HG03064 (cell line): ENCODE measurements around the gene DIPK1B.
"Not testable (repeated sequence)": the region's sequence is repeated elsewhere in the genome, so short reads cannot be mapped to it uniquely, and the experiment has no call there.

Experiments used
- ATAC-seq: cut with Tn5 transposase; IDR thresholded peaks from one replicate; pipeline ENCODE4 v1.9.1; 2021; ENCODE audit warnings: low read depth; ENCODE audit not compliant: unreplicated experiment

DIPK1B gene

GRCh38 chr9:136762915-136763648, 50.7 kb downstream of the DIPK1B start:
- ATAC-seq = no peak

- ATAC-seq = no peak
These were observed 51.3 kb downstream of the DIPK1B start for GRCh38 chr9:136763649-136764035.

GRCh38 chr9:136764301-136764891, 52.0 kb downstream of the DIPK1B start, which contains the start of gene LCN15:
LCN15 (minus strand) TSS chr9:136764518; CDS start chr9:136764488, 30 bp downstream.
- ATAC-seq = no peak

- ATAC-seq = no peak
These were observed 52.7 kb downstream of the DIPK1B start for GRCh38 chr9:136765041-136765440.

- ATAC-seq = not testable (repeated sequence)
These were observed 53.5 kb downstream of the DIPK1B start for GRCh38 chr9:136765745-136766409.

- not testable (repeated sequence) for ATAC-seq
These were observed 54.2 kb downstream of the DIPK1B start for GRCh38 chr9:136766410-136767120.

- ATAC-seq = no peak
These were observed 57.4 kb downstream of the DIPK1B start for GRCh38 chr9:136769710-136770191.

- no peak for ATAC-seq
These were observed 59.6 kb downstream of the DIPK1B start for GRCh38 chr9:136771907-136772415.

- ATAC-seq = no peak
These were observed 61.1 kb downstream of the DIPK1B start for GRCh38 chr9:136773386-136774044.
